AG20443 (cell line): Measurements from ENCODE around the gene FOXA2.

ENCODE experiments used
- DNase-seq: peaks from one replicate; pipeline ENCODE4 v3.0.0; 2012; ENCODE audit warnings: low spot score, mixed read lengths

The FOXA2 gene

DNA sequence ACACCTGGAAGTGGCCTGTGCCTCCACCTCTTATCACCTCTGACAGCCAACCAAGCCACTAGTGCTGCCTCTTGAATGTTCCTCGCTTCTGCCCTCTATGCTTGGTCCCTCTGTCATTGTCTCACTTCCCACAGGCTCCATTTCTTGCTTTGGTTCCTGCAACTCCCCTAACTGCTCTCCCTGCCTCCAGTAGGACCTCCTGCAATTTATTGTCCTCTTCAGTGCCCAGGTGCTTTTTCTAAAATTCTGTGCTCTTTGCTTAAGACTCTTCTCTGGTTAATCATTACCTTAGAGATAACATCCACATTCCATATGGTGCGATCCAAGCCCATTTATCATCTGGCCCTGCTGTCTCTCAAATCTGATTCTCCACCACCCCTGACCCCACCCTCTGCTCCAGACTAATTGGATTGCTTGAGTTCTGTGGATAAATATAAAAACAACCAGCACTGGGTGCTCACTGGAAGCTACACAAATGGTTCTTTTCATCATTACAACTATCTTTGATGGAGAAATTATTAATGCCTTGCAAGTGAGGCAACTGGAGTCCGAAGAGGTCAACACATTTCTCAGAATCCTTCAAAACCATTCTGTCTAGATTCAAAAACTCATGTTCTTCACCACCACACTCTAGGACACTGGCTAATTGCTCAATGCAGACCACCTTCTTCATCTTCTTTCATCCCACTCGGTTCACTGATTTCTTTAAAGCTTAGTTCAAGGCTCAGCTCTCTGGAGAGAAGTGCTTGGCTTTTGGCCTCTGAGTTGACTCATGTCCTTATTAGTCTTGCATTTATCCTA lies 47.2 kb downstream of the FOXA2 start:
- no peak for DNase-seq

DNA sequence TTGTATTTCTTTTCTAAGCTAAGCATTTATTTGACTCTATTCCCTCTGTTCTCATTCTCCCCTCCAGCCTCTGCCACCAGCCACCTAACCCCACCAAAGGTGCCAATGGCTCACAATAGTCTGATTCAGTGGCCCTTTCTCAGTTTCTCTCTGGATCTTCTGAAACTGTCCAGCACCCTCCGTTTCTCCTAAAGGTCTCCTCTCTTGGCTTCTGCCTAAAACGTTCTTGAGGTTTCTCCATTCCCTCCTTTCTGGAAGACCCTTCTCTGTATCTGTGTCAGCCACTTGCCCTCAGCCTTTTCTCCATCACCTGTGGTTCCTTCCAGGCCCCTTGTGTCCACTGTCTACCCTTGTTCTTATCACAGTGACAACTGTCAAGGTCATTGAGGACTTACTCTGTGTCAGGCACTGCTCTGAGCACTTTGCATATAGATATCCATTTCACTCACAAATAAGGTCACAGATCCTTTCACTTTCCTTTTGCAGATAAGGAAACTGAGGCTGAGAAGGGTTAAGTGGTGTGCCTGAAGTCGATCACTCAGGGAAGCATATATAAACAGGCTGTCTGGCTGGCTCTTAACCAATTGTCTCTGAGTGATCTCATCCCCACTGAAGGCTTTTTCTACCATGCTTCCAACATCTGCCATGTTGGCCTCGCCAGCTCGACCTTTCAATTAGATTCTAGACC lies 48.1 kb downstream of the FOXA2 start:
- DNase-seq: no peak

DNA sequence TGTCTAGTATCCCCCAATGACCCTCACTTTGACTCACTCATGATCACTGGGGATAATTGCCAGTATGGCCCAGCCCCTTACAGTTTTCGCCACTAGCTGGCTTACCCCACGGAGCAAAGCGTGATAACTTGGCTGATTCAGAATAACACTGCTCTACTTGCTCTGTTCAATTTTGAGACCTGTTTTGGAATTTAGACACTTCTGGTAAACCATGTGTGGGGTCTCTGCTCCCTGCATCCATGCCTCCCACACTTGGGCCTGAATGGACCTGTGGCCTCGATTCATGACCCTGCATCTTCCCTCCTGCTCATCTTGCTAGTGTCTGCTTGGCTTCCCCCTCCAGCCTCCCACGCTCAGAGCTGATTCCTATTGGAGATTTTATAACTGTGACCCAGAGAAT lies 48.9 kb downstream of the FOXA2 start:
- no peak for DNase-seq

DNA sequence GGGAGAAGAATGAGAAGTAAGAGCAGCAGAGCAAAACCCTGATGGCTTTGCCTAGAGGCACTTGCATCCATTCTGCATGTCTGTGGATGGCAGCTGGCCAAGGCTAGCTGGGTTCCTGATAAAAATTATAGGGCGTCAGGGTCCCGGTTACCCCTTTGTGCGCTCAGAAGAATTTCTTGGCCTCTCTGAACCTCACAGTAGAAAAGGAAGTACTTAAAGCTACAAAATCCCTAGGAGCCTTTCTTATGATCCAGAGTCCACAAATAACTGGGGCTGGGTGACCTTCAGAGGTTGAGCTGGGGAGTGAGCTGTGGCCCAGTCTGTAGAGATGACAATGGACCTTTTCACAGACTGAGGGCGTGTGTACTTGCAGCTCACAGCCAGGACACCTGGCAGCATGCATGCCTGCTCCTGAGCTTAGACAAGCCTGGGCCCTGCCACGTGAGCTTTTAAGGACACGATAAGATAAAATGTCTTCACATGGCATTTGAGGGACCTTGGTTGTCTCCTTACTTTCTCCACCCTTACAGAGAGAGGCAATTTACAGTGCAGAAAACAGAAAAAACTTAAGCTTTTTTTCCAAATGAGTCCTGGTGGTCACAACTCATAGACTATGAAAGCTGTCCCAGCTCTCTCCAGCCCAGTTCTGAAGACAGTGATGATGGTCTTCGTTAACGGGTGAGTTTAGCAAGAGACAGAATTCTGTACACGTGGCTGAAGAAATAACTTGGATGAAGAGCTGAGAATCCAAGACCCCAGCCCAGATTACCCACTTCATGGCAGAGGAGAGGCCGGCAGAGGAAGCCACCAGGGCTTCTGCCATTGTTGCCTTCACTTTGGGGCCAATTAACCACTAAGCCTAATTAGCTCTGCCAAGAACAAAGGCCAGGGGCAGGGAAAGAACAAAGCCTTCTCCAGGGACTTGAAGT lies 50.3 kb downstream of the FOXA2 start:
- DNase-seq: no peak

DNA sequence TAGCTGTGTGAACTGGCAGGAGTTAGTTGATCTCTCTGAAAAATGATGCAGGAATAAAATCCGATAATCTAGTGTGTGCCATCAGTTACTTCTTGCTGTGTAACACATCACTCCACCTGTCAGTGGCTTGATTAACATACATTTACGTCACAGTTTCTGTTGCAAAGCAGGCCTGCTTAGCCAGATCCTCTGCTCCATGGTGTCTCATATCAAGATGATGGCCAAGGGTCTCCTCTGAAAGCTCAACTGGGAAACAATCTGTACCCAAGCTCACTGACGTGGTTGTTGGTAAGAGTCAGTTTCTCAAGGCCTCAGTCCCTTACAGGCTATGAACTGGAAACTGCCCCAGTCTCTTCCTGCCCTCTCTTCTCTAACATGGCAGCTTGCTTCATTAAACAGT lies 51.8 kb downstream of the FOXA2 start:
- no peak for DNase-seq

DNA sequence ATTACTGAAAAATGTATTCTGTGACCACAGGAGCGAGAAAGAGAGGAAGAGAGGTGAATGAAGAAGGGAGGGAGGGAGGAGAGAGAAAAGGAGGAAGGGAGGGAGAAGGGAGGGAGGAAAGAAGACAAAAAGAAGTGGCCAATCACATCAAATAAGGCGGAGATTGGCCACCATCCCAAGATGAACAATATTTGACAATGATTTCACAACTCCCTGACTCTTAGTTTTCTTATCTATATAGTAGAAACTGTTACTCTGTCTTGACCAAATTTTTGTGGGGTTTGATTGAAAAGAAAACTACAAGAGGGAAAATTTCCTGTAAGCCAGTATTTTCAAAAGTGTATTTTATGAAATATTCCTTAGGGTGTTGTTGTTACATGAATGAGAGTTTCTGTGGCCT lies 52.6 kb downstream of the FOXA2 start:
- DNase-seq: no peak

DNA sequence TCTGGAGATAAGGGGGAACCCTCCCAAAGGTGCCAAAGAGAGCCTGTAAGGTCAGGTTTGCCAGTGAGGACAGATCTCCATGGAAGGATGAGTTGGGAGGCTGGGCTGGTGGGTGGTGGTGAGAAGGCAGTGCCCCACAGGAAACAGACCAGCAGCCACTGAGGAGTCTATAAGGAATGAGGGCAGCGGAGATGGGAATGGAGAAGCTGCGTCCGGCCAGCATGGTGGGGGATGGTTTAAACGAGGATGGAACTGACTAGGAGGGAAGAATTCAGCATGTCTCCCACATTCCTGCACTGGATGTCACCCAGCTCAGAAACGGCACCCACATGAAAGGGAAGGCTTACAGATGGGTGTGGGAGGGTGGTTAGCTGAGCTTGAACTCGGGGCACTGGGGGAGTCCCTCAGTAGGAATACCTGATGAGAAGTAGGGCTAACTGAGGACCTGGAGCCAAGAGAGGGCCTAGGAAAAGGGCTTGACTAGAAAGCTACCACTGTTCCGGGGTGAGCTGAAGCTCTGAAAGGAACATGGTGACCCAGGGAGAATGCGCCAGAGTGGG lies 53.2 kb downstream of the FOXA2 start:
- no peak for DNase-seq
